HG02678 (cell line): Measurements from ENCODE around the gene PARD3.

Source experiments
- ATAC-seq: cut with Tn5 transposase; IDR thresholded peaks from one replicate; pipeline ENCODE4 v1.9.1; 2021; ENCODE audit warnings: mild to moderate bottlenecking, moderate library complexity; ENCODE audit not compliant: unreplicated experiment

The PARD3 gene

GRCh38 chr10:34124522-34125035 lies 690.5 kb downstream of the PARD3 start:
- ATAC-seq, result no peak

GRCh38 chr10:34121781-34122622 lies 693.1 kb downstream of the PARD3 start:
- ATAC-seq, result peak; percentile 73

GRCh38 chr10:34121125-34121753 lies 693.9 kb downstream of the PARD3 start:
- ATAC-seq, result no peak

- no peak for ATAC-seq
Measured at GRCh38 chr10:34119456-34119855, 695.6 kb downstream of the PARD3 start.

GRCh38 chr10:34116681-34117271 lies 698.3 kb downstream of the PARD3 start:
- ATAC-seq, result no peak

- no peak for ATAC-seq
Measured at GRCh38 chr10:34116220-34116641, 698.9 kb downstream of the PARD3 start.

GRCh38 chr10:34114914-34115313 lies 700.2 kb downstream of the PARD3 start:
- ATAC-seq, result no peak

- ATAC-seq, result no peak
Measured at GRCh38 chr10:34113504-34114225, 701.4 kb downstream of the PARD3 start.

GRCh38 chr10:34112171-34112782 lies 702.8 kb downstream of the PARD3 start:
- ATAC-seq, result no peak

GRCh38 chr10:34111179-34111578 lies 703.9 kb downstream of the PARD3 start:
- no peak for ATAC-seq

GRCh38 chr10:34109952-34110702 lies 705.0 kb downstream of the PARD3 start:
- ATAC-seq, result no peak

- no peak for ATAC-seq
Measured at GRCh38 chr10:34109495-34109894, 705.6 kb downstream of the PARD3 start.

- ATAC-seq, result no peak
Measured at GRCh38 chr10:34107626-34108516, 707.2 kb downstream of the PARD3 start.

- ATAC-seq, result no peak
Measured at GRCh38 chr10:34106356-34106885, 708.7 kb downstream of the PARD3 start.

- ATAC-seq, result no peak
Measured at GRCh38 chr10:34104829-34105572, 710.1 kb downstream of the PARD3 start.

- no peak for ATAC-seq
Measured at GRCh38 chr10:34102893-34103506, 712.1 kb downstream of the PARD3 start.

- no peak for ATAC-seq
Measured at GRCh38 chr10:34102237-34102673, 712.8 kb downstream of the PARD3 start.
